HepG2 (cell line): Measurements from ENCODE around the gene DHX58. TPM values are rescaled to one million over a fixed set of nuclear protein-coding genes. Genes with fewer than 3 reads are reported as not detected.
A peak's percentile ranks its signal among the peaks of the same experiment; 100 is the strongest.

ENCODE experiments used
- ARID4A ChIP-seq: sonication (generic); formaldehyde crosslinking; IDR thresholded peaks from 2 replicates; pipeline ENCODE4 v1.5.0; 2020; ENCODE audit warnings: mild to moderate bottlenecking, missing genetic modification reagents, borderline replicate concordance
- ATF4 ChIP-seq, 2 experiments: fragments of 450-650 bp in 1 of 2; sonication (generic) in 1 of 2; formaldehyde crosslinking; IDR thresholded peaks; 2 replicates each; pipeline versions ENCODE4 v1.5.0 to v1.8.0; 2020 to 2022; ENCODE audit warnings: mild to moderate bottlenecking in 1 of 2, missing genetic modification reagents in 1 of 2
- CENPT ChIP-seq: sonication (generic); formaldehyde crosslinking; IDR thresholded peaks from 2 replicates; pipeline ENCODE4 v1.8.0; 2022; ENCODE audit warnings: low read depth, mild to moderate bottlenecking, moderate library complexity, missing genetic modification reagents
- GATAD2A ChIP-seq: IDR thresholded peaks from 2 replicates; pipeline ENCODE4 v1.6.1; 2016
- HMG20B ChIP-seq: conservative IDR thresholded peaks from 2 replicates; pipeline ENCODE4 v1.6.1; 2016; ENCODE audit warnings: missing genetic modification reagents, missing compliant biosample characterization
- REPIN1 ChIP-seq: sonication (generic); formaldehyde crosslinking; IDR thresholded peaks from 2 replicates; pipeline ENCODE4 v1.8.0; 2022; ENCODE audit warnings: missing genetic modification reagents, low read depth, mild to moderate bottlenecking, borderline replicate concordance
- SRSF4 ChIP-seq: fragments of 200-400 bp; formaldehyde crosslinking; IDR thresholded peaks from one replicate; pipeline ENCODE4 v1.6.1; 2018; ENCODE audit warnings: mild to moderate bottlenecking, low read depth, low read length, moderate library complexity; ENCODE audit not compliant: poor library complexity, severe bottlenecking
- TP53 ChIP-seq: sonication (generic); formaldehyde crosslinking; conservative IDR thresholded peaks from 2 replicates; pipeline ENCODE4 v1.4.0; 2020; ENCODE audit warnings: missing genetic modification reagents
- ZHX1 ChIP-seq: sonication (generic); formaldehyde crosslinking; IDR thresholded peaks from 2 replicates; pipeline ENCODE4 v1.8.1; 2022; ENCODE audit warnings: low read depth, mild to moderate bottlenecking, missing genetic modification reagents
- ZNF678 ChIP-seq: sonication (generic); formaldehyde crosslinking; IDR thresholded peaks from 2 replicates; pipeline ENCODE4 v1.4.0; 2020; ENCODE audit warnings: mild to moderate bottlenecking, missing genetic modification reagents
- ZNF816 ChIP-seq: sonication (generic); formaldehyde crosslinking; IDR thresholded peaks from 2 replicates; pipeline ENCODE4 v1.8.0; 2022; ENCODE audit warnings: missing genetic modification reagents, mild to moderate bottlenecking, borderline replicate concordance
- polyA plus RNA-seq, 8 experiments: library from polyadenylated mRNA; depleted of rRNA in 3 of 8; stranded (reverse) in 7 of 8; unstranded in 1 of 8; fragments of >200 nt; fragmentation: Illumina TruSeq in 4 of 8; extraction: Trizol in 4 of 8; gene quantifications; 2 replicates each; pipeline versions ENCODE4 v1.2.1 to v1.2.3, GENCODE V29; 2011 to 2016; ENCODE audit warnings: low read depth in 4 of 8, missing spikeins in 1 of 8, mixed read lengths in 1 of 8; ENCODE audit not compliant: insufficient read depth in 1 of 8
- total RNA-seq, 5 experiments: library from RNA; depleted of rRNA; stranded (reverse); fragments of >200 nt; fragmentation: Illumina TruSeq; extraction: Trizol; gene quantifications; 2 replicates each; pipeline ENCODE4 v1.2.3, GENCODE V29; 2016; ENCODE audit warnings: low read depth in 1 of 5
- TF ChIP-seq, protein P1 (sequence below): sonication (generic); formaldehyde crosslinking; IDR thresholded peaks from 2 replicates; pipeline ENCODE4 v1.5.1; 2020; ENCODE audit warnings: missing genetic modification reagents, mild to moderate bottlenecking, borderline replicate concordance
- TF ChIP-seq, protein P2 (sequence below): sonication (generic); formaldehyde crosslinking; IDR thresholded peaks from 2 replicates; pipeline ENCODE4 v1.5.0; 2020; ENCODE audit warnings: missing genetic modification reagents, mild to moderate bottlenecking, borderline replicate concordance

The DHX58 gene
- total and polyA plus RNA-seq, 2 of the 13 experiments (the other 11 are each of a cell fraction or from before 2014, with no cell fraction given): 6.7 to 7.8 TPM

- 0 out of 2 replicates have a peak, but pooled peaks have one; percentile 43 for TF ChIP-seq ZNF678 (CRISPR knock-in tag)
- TF ChIP-seq SRSF4: no peak
- no peak for TF ChIP-seq TP53 (CRISPR knock-in tag)
- TF ChIP-seq, protein P1, sequence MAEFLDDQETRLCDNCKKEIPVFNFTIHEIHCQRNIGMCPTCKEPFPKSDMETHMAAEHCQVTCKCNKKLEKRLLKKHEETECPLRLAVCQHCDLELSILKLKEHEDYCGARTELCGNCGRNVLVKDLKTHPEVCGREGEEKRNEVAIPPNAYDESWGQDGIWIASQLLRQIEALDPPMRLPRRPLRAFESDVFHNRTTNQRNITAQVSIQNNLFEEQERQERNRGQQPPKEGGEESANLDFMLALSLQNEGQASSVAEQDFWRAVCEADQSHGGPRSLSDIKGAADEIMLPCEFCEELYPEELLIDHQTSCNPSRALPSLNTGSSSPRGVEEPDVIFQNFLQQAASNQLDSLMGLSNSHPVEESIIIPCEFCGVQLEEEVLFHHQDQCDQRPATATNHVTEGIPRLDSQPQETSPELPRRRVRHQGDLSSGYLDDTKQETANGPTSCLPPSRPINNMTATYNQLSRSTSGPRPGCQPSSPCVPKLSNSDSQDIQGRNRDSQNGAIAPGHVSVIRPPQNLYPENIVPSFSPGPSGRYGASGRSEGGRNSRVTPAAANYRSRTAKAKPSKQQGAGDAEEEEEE (CRISPR knock-in tag): no peak
- no peak for TF ChIP-seq ATF4 (CRISPR knock-in tag; IDR thresholded peaks at IDR 0.05)
- TF ChIP-seq REPIN1 (CRISPR knock-in tag): peak; percentile 56; the same call in 1 of the 2 replicates
- TF ChIP-seq GATAD2A: peak; percentile 25; the same call in 1 of the 2 replicates
- TF ChIP-seq CENPT: peak; percentile 41; the same call in 1 of the 2 replicates
- TF ChIP-seq HMG20B: no peak
- TF ChIP-seq ZHX1 (CRISPR knock-in tag): peak; percentile 69; the same call in 1 of the 2 replicates
- no peak for TF ChIP-seq ZNF816
- TF ChIP-seq, protein P2, sequence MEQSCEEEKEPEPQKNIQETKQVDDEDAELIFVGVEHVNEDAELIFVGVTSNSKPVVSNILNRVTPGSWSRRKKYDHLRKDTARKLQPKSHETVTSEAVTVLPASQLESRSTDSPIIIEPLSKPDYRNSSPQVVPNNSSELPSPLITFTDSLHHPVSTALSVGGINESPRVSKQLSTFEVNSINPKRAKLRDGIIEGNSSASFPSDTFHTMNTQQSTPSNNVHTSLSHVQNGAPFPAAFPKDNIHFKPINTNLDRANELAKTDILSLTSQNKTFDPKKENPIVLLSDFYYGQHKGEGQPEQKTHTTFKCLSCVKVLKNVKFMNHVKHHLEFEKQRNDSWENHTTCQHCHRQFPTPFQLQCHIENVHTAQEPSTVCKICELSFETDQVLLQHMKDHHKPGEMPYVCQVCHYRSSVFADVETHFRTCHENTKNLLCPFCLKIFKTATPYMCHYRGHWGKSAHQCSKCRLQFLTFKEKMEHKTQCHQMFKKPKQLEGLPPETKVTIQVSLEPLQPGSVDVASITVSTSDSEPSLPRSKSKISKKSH (CRISPR knock-in tag): peak; percentile 63
- peak; percentile 83; the same call in 1 of the 2 replicates for TF ChIP-seq ARID4A (CRISPR knock-in tag)
Observed at GRCh38 chr17:42120770-42121769, 8.6 kb upstream of the DHX58 start, which contains the start of gene KAT2A (continued).
